ENCODE data around the gene XRCC2.

DNA sequence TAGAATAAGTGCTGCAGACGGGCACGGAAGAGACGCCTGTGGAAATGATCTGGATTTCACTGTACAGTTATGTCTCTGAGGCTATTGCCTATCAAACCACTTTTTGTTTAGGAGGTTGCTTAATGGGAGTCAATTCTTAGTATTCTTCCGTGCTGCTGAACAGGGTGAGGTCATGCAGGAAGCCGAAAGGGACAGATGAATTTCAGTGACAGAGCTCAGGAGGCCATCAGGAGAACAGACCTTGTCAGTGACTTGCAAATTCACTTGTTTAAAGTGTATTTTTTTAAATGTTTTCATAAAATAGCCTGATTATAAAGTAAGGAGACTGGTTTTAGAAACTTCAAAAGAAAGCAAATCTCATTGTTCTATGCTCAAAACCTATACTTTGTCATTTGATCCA is 58.9 kb downstream of the XRCC2 start:
- TF ChIP-seq, protein P1, sequence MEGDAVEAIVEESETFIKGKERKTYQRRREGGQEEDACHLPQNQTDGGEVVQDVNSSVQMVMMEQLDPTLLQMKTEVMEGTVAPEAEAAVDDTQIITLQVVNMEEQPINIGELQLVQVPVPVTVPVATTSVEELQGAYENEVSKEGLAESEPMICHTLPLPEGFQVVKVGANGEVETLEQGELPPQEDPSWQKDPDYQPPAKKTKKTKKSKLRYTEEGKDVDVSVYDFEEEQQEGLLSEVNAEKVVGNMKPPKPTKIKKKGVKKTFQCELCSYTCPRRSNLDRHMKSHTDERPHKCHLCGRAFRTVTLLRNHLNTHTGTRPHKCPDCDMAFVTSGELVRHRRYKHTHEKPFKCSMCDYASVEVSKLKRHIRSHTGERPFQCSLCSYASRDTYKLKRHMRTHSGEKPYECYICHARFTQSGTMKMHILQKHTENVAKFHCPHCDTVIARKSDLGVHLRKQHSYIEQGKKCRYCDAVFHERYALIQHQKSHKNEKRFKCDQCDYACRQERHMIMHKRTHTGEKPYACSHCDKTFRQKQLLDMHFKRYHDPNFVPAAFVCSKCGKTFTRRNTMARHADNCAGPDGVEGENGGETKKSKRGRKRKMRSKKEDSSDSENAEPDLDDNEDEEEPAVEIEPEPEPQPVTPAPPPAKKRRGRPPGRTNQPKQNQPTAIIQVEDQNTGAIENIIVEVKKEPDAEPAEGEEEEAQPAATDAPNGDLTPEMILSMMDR (conservative IDR thresholded peaks at IDR 0.05; ENCODE audit: low read depth in 2 of 2), result no peak
- TF ChIP-seq EZH2phosphoT487 (IDR thresholded peaks at IDR 0.05; ENCODE audit: unreplicated experiment), result no peak
- TF ChIP-seq, protein P2, sequence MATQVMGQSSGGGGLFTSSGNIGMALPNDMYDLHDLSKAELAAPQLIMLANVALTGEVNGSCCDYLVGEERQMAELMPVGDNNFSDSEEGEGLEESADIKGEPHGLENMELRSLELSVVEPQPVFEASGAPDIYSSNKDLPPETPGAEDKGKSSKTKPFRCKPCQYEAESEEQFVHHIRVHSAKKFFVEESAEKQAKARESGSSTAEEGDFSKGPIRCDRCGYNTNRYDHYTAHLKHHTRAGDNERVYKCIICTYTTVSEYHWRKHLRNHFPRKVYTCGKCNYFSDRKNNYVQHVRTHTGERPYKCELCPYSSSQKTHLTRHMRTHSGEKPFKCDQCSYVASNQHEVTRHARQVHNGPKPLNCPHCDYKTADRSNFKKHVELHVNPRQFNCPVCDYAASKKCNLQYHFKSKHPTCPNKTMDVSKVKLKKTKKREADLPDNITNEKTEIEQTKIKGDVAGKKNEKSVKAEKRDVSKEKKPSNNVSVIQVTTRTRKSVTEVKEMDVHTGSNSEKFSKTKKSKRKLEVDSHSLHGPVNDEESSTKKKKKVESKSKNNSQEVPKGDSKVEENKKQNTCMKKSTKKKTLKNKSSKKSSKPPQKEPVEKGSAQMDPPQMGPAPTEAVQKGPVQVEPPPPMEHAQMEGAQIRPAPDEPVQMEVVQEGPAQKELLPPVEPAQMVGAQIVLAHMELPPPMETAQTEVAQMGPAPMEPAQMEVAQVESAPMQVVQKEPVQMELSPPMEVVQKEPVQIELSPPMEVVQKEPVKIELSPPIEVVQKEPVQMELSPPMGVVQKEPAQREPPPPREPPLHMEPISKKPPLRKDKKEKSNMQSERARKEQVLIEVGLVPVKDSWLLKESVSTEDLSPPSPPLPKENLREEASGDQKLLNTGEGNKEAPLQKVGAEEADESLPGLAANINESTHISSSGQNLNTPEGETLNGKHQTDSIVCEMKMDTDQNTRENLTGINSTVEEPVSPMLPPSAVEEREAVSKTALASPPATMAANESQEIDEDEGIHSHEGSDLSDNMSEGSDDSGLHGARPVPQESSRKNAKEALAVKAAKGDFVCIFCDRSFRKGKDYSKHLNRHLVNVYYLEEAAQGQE (IDR thresholded peaks at IDR 0.05; ENCODE audit: unreplicated experiment), result no peak
- no peak for TF ChIP-seq EZH2 (IDR thresholded peaks at IDR 0.05; ENCODE audit: low read depth, unreplicated experiment)
- TF ChIP-seq POLR2AphosphoS5 (IDR thresholded peaks at IDR 0.05; ENCODE audit: low read depth), result no peak
- TF ChIP-seq, protein P3, sequence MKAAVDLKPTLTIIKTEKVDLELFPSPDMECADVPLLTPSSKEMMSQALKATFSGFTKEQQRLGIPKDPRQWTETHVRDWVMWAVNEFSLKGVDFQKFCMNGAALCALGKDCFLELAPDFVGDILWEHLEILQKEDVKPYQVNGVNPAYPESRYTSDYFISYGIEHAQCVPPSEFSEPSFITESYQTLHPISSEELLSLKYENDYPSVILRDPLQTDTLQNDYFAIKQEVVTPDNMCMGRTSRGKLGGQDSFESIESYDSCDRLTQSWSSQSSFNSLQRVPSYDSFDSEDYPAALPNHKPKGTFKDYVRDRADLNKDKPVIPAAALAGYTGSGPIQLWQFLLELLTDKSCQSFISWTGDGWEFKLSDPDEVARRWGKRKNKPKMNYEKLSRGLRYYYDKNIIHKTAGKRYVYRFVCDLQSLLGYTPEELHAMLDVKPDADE (IDR thresholded peaks at IDR 0.05), result no peak
- no peak for TF ChIP-seq STAT1 (IDR thresholded peaks at IDR 0.05; ENCODE audit: unreplicated experiment)
- TF ChIP-seq ZNF331 (CRISPR knock-in tag; IDR thresholded peaks at IDR 0.05; ENCODE audit: low read depth), result no peak
- TF ChIP-seq CREB1 (CRISPR knock-in tag; IDR thresholded peaks at IDR 0.05; ENCODE audit: low read depth), result no peak
- no peak for TF ChIP-seq NANOG (IDR thresholded peaks at IDR 0.05; ENCODE audit: borderline replicate concordance)

All from GM23338 (cell line).